Endothelial cell of umbilical vein (primary cell): ENCODE data around the gene OVCH2.

Source experiments
- MYC ChIP-seq: IDR thresholded peaks from one replicate; pipeline ENCODE4 v1.6.1; 2011; ENCODE audit warnings: mild to moderate bottlenecking, low read depth, low read length
- POLR2A ChIP-seq: IDR thresholded peaks from 2 replicates; pipeline ENCODE4 v1.6.1; 2012; ENCODE audit warnings: low read depth, mild to moderate bottlenecking, control low read depth, low read length
- TF ChIP-seq, protein P1 (sequence below), 2 donors: IDR thresholded peaks; 1 replicate in 1 of 2; 2 replicates in 1 of 2; pipeline ENCODE4 v1.5.1; 2011; ENCODE audit warnings: low read length in 2 of 2, mild to moderate bottlenecking in 2 of 2, moderate library complexity in 2 of 2, control low read depth in 1 of 2, inconsistent platforms in 1 of 2, low read depth in 1 of 2; ENCODE audit not compliant: insufficient read depth in 1 of 2; ENCODE audit errors: extremely low read depth in 1 of 2

- TF ChIP-seq MYC (no peak), POLR2A (no peak)
- TF ChIP-seq, protein P1, sequence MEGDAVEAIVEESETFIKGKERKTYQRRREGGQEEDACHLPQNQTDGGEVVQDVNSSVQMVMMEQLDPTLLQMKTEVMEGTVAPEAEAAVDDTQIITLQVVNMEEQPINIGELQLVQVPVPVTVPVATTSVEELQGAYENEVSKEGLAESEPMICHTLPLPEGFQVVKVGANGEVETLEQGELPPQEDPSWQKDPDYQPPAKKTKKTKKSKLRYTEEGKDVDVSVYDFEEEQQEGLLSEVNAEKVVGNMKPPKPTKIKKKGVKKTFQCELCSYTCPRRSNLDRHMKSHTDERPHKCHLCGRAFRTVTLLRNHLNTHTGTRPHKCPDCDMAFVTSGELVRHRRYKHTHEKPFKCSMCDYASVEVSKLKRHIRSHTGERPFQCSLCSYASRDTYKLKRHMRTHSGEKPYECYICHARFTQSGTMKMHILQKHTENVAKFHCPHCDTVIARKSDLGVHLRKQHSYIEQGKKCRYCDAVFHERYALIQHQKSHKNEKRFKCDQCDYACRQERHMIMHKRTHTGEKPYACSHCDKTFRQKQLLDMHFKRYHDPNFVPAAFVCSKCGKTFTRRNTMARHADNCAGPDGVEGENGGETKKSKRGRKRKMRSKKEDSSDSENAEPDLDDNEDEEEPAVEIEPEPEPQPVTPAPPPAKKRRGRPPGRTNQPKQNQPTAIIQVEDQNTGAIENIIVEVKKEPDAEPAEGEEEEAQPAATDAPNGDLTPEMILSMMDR (IDR thresholded peaks at IDR 0.05; ENCODE audit: extremely low read depth in 1 of 2, insufficient read depth in 1 of 2, low read depth in 1 of 2, low read length in 2 of 2) = no peak
These were observed 59.4 kb downstream of the OVCH2 start for GRCh38 chr11:7646866-7647265.
